Measurements from ENCODE around the gene THOC6.

Gene THOC6

GRCh38 chr16:3009568-3010390 lies 14.1 kb upstream of the THOC6 start:
- no peak overlapping the region for H3K4me3 ChIP-seq (ENCODE audit: low read length)
- TF ChIP-seq, protein P1, sequence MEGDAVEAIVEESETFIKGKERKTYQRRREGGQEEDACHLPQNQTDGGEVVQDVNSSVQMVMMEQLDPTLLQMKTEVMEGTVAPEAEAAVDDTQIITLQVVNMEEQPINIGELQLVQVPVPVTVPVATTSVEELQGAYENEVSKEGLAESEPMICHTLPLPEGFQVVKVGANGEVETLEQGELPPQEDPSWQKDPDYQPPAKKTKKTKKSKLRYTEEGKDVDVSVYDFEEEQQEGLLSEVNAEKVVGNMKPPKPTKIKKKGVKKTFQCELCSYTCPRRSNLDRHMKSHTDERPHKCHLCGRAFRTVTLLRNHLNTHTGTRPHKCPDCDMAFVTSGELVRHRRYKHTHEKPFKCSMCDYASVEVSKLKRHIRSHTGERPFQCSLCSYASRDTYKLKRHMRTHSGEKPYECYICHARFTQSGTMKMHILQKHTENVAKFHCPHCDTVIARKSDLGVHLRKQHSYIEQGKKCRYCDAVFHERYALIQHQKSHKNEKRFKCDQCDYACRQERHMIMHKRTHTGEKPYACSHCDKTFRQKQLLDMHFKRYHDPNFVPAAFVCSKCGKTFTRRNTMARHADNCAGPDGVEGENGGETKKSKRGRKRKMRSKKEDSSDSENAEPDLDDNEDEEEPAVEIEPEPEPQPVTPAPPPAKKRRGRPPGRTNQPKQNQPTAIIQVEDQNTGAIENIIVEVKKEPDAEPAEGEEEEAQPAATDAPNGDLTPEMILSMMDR (IDR thresholded peaks at IDR 0.05; ENCODE audit: insufficient read depth, low read depth, low read length, missing control alignments) = no peak
- DNase-seq (ENCODE audit: low read depth) = peak; percentile 87

- no peak for DNase-seq (ENCODE audit: low read depth)
- TF ChIP-seq, protein P1 (IDR thresholded peaks at IDR 0.05; ENCODE audit: insufficient read depth, low read depth, low read length, missing control alignments) = no peak
Measured at GRCh38 chr16:3010510-3010909, 13.3 kb upstream of the THOC6 start.

GRCh38 chr16:3012246-3012645 lies 11.6 kb upstream of the THOC6 start:
- TF ChIP-seq, protein P1 (IDR thresholded peaks at IDR 0.05; ENCODE audit: insufficient read depth, low read depth, low read length, missing control alignments) = no peak
- no peak for DNase-seq (ENCODE audit: low read depth)
- H3K4me3 ChIP-seq (ENCODE audit: low read length) = no peak overlapping the region

More at GRCh38 chr16:3010510-3010909, 13.3 kb upstream of the THOC6 start:
- no peak overlapping the region for H3K4me3 ChIP-seq (ENCODE audit: low read length)

- TF ChIP-seq, protein P1 (IDR thresholded peaks at IDR 0.05; ENCODE audit: insufficient read depth, low read depth, low read length, missing control alignments) = no peak
- no peak within 1 kb of the TSS for H3K4me3 ChIP-seq (ENCODE audit: low read length)
- DNase-seq (ENCODE audit: low read depth) = no peak
Measured at GRCh38 chr16:3012828-3013420, 10.9 kb upstream of the THOC6 start, which contains the start of gene CLDN9. CLDN9 (plus strand) TSS chr16:3012923; CDS start chr16:3013363, 440 bp downstream.

GRCh38 chr16:3013491-3013951 lies 10.3 kb upstream of the THOC6 start:
- DNase-seq (ENCODE audit: low read depth) = no peak
- no peak overlapping the region for H3K4me3 ChIP-seq (ENCODE audit: low read length)
- TF ChIP-seq, protein P1 (IDR thresholded peaks at IDR 0.05; ENCODE audit: insufficient read depth, low read depth, low read length, missing control alignments) = no peak

DNA sequence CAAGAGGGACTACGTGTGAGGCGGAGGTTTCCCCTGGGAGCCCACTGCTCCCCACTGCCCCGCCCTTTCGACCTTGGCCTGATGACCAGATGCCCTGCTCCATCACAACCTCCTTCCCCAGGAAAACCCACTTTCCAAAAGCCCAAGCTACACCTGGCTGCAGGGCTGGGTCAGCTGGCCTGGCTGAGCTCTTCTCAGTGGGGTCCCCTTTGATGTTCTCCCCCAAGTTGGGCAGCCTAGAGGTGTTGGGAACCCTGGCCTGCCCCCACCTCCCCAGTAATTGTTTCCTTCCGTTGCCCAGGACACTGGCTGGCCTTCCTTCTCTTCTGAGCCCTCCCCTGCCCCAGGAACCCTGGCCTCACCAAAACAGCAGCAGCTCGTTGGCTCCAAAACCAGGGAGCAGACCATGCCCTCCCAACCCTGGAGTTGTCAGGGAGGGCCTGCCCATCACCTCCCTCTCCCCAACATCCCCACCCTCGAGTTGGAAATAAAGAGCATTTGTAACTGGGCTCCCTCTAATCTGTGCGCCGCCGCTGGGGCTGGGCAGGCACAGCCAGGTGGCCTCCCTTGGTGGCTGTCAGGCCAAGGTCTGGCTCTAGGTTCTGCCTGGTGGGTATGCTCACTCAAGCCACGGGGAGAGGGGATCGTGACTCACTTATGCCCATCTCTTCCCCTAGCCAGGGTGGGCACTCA lies 9.7 kb upstream of the THOC6 start:
- no peak overlapping the region for H3K4me3 ChIP-seq (ENCODE audit: low read length)
- DNase-seq (ENCODE audit: low read depth) = no peak
- TF ChIP-seq, protein P1 (IDR thresholded peaks at IDR 0.05; ENCODE audit: insufficient read depth, low read depth, low read length, missing control alignments) = no peak

Measured in epithelial cell of esophagus (primary cell).